H1 (cell line): ENCODE data around the gene PRKCZ. TPM values are rescaled to one million over a fixed set of nuclear protein-coding genes. Genes with fewer than 3 reads are reported as not detected.
A peak's percentile ranks its signal among the peaks of the same experiment; 100 is the strongest.

Experiments used
- CTCF ChIA-PET: fragments of 300-600 bp; sonication (Branson Sonifier 250); formaldehyde crosslinking; loops from one replicate; lab custom pipeline; 2021; ENCODE audit not compliant: partially characterized antibody; lab: Charles Lee
- POLR2A ChIA-PET: fragments of 300-600 bp; sonication (Branson Sonifier 250); formaldehyde crosslinking; loops from one replicate; lab custom pipeline; 2021; ENCODE audit warnings: inconsistent platforms; ENCODE audit not compliant: partially characterized antibody; lab: Charles Lee
- DNase-seq, 2 experiments: peaks; one replicate each; pipeline versions ENCODE4 v3.0.0 to v3.0.0-alpha.2; 2010 to 2022; ENCODE audit warnings: low spot score in 2 of 2, low read depth in 1 of 2, mixed read lengths in 1 of 2
- FAIRE-seq: peaks from 2 replicates; lab custom pipeline; 2011; peaks lifted over from hg19 to GRCh38; lab: Jason Lieb, UNC
- H2AFZ ChIP-seq: 2 replicates; pipeline ENCODE4 v1.8.1; 2012; ENCODE audit warnings: low read length, inconsistent platforms
- H2AK5ac ChIP-seq: 2 replicates; pipeline ENCODE4 v1.6.1; 2013; ENCODE audit warnings: low read depth, low read length
- H2BK120ac ChIP-seq: replicated peaks from 2 replicates; pipeline ENCODE3; 2013; ENCODE audit warnings: low read depth, low read length, inconsistent platforms
- H2BK12ac ChIP-seq: 2 replicates; pipeline ENCODE4 v1.6.1; 2013; ENCODE audit warnings: low read depth, low read length
- H2BK15ac ChIP-seq: 2 replicates; pipeline ENCODE4 v1.6.1; 2013; ENCODE audit warnings: low read length
- H2BK20ac ChIP-seq: 2 replicates; pipeline ENCODE4 v1.6.1; 2013; ENCODE audit warnings: low read length
- H2BK5ac ChIP-seq: 2 replicates; pipeline ENCODE4 v1.6.1; 2013; ENCODE audit warnings: low read depth, low read length
- H3K14ac ChIP-seq: 2 replicates; pipeline ENCODE4 v1.6.1; 2013; ENCODE audit warnings: inconsistent platforms; ENCODE audit not compliant: insufficient read length
- H3K18ac ChIP-seq: 2 replicates; pipeline ENCODE4 v1.6.1; 2013; ENCODE audit warnings: low read length; ENCODE audit errors: extremely low read depth
- H3K23ac ChIP-seq: 2 replicates; pipeline ENCODE4 v1.6.1; 2013; ENCODE audit warnings: inconsistent platforms; ENCODE audit not compliant: insufficient read length
- H3K23me2 ChIP-seq: 2 replicates; pipeline ENCODE4 v1.6.1; 2013; ENCODE audit warnings: low read depth, low read length
- H3K27ac ChIP-seq: 2 replicates; pipeline ENCODE4 v1.6.1; 2011; ENCODE audit warnings: low read depth, low read length, inconsistent platforms
- H3K27me3 ChIP-seq, 4 experiments: replicated peaks in 1 of 4; 1 replicate in 1 of 4; 2 replicates in 3 of 4; pipeline versions ENCODE4 v1.6.1 to v1.8.1; 2011 to 2013; ENCODE audit warnings: low read length in 3 of 4, mild to moderate bottlenecking in 3 of 4, inconsistent platforms in 2 of 4, mixed read lengths in 2 of 4, moderate library complexity in 1 of 4; ENCODE audit not compliant: control insufficient read depth in 3 of 4, insufficient read depth in 3 of 4; ENCODE audit errors: extremely low read depth in 1 of 4
- H3K36me3 ChIP-seq, 4 experiments: 2 replicates each; pipeline versions ENCODE4 v1.6.1 to v1.8.1; 2011 to 2013; ENCODE audit warnings: mild to moderate bottlenecking in 4 of 4, low read length in 3 of 4, moderate library complexity in 2 of 4, control low read depth in 1 of 4, inconsistent platforms in 1 of 4; ENCODE audit not compliant: insufficient read depth in 4 of 4, control insufficient read depth in 2 of 4
- H3K4ac ChIP-seq: replicated peaks from 2 replicates; pipeline ENCODE3; 2013; ENCODE audit warnings: low read length, low read depth, mixed read lengths, inconsistent platforms; ENCODE audit not compliant: insufficient read length
- H3K4me1 ChIP-seq, 4 experiments: replicated peaks in 1 of 4; 1 replicate in 1 of 4; 2 replicates in 3 of 4; pipeline versions ENCODE4 v1.6.1 to v1.8.1; 2011 to 2013; ENCODE audit warnings: low read length in 3 of 4, inconsistent platforms in 2 of 4, mixed read lengths in 1 of 4; ENCODE audit not compliant: insufficient read depth in 4 of 4, control insufficient read depth in 3 of 4
- H3K4me2 ChIP-seq, 2 experiments: 2 replicates each; pipeline versions ENCODE4 v1.6.1 to v1.8.1; 2011 to 2013; ENCODE audit warnings: low read depth in 2 of 2, low read length in 2 of 2, control low read depth in 1 of 2, inconsistent platforms in 1 of 2, mild to moderate bottlenecking in 1 of 2; ENCODE audit not compliant: insufficient read depth in 1 of 2
- H3K4me3 ChIP-seq, 4 experiments: fragments of 200-600, 300-600 bp in 1 of 4; sonication (generic), shearing (Covaris generic), sonication (Bioruptor Twin) in 1 of 4; 2 replicates each; pipeline versions ENCODE4 v1.5.1 to v1.8.1; 2011 to 2016; ENCODE audit warnings: low read length in 4 of 4, low read depth in 3 of 4, control low read depth in 2 of 4, inconsistent platforms in 2 of 4, mild to moderate bottlenecking in 2 of 4, mixed read lengths in 1 of 4, moderate library complexity in 1 of 4; ENCODE audit not compliant: insufficient read depth in 2 of 4; ENCODE audit errors: extremely low read depth in 1 of 4
- H3K56ac ChIP-seq: replicated peaks from 2 replicates; pipeline ENCODE3; 2013; ENCODE audit warnings: low read depth, mild to moderate bottlenecking, mixed read lengths, low read length, inconsistent platforms; ENCODE audit not compliant: insufficient read length
- H3K79me1 ChIP-seq: 2 replicates; pipeline ENCODE4 v1.6.1; 2013; ENCODE audit warnings: low read depth, low read length, control low read depth
- H3K79me2 ChIP-seq, 2 experiments: 2 replicates each; pipeline versions ENCODE4 v1.6.1 to v1.8.1; 2012 to 2013; ENCODE audit warnings: low read length in 2 of 2, mild to moderate bottlenecking in 2 of 2, inconsistent platforms in 1 of 2; ENCODE audit not compliant: insufficient read depth in 2 of 2, control insufficient read depth in 1 of 2
- H3K9ac ChIP-seq, 4 experiments: replicated peaks in 1 of 4; 1 replicate in 1 of 4; 2 replicates in 3 of 4; pipeline versions ENCODE4 v1.6.1 to v1.8.1; 2011 to 2013; ENCODE audit warnings: low read depth in 3 of 4, low read length in 3 of 4, control low read depth in 2 of 4, mild to moderate bottlenecking in 2 of 4, moderate library complexity in 2 of 4, inconsistent platforms in 1 of 4; ENCODE audit errors: extremely low read depth in 1 of 4
- H3K9me3 ChIP-seq, 2 experiments: 2 replicates each; pipeline versions ENCODE4 v1.6.1 to v1.8.1; 2012 to 2013; ENCODE audit warnings: mild to moderate bottlenecking in 2 of 2, moderate library complexity in 2 of 2, control low read depth in 1 of 2, inconsistent platforms in 1 of 2, low read depth in 1 of 2, low read length in 1 of 2, mixed read lengths in 1 of 2; ENCODE audit not compliant: insufficient read depth in 2 of 2
- H4K20me1 ChIP-seq, 2 experiments: replicated peaks in 1 of 2; 2 replicates each; pipeline versions ENCODE3 to v1.8.1; 2011 to 2013; ENCODE audit warnings: inconsistent platforms in 2 of 2, low read length in 2 of 2, mild to moderate bottlenecking in 1 of 2; ENCODE audit not compliant: insufficient read depth in 2 of 2, control insufficient read depth in 1 of 2
- H4K5ac ChIP-seq: 2 replicates; pipeline ENCODE4 v1.6.1; 2013; ENCODE audit warnings: low read length, low read depth, mixed read lengths, inconsistent platforms; ENCODE audit not compliant: insufficient read length
- H4K8ac ChIP-seq: 2 replicates; pipeline ENCODE4 v1.8.0; 2013; ENCODE audit warnings: mild to moderate bottlenecking, moderate library complexity, low read length, inconsistent platforms; ENCODE audit not compliant: insufficient read depth; ENCODE audit errors: extremely low read depth
- H4K91ac ChIP-seq: replicated peaks from 2 replicates; pipeline ENCODE3; 2013; ENCODE audit warnings: low read length, mixed read lengths, inconsistent platforms; ENCODE audit not compliant: insufficient read length
- WGBS, 2 experiments: shearing (Covaris generic) in 1 of 2; methylation state at CpG; one replicate each; pipeline versions ENCODE4 v1.1.6 to v1.1.7; 2013 to 2015; ENCODE audit warnings: low lambda C conversion rate in 2 of 2, mixed read lengths in 2 of 2, inconsistent platforms in 1 of 2, low coverage in 1 of 2, missing lambda C conversion rate in 1 of 2; ENCODE audit not compliant: insufficient replicate concordance in 2 of 2, insufficient coverage in 1 of 2, insufficient read length in 1 of 2; ENCODE audit errors: extremely low coverage in 1 of 2, missing lambda C conversion rate in 1 of 2; 5-methylcytosine and 5-hydroxymethylcytosine counted together
- polyA plus RNA-seq, 7 experiments: library from polyadenylated mRNA; depleted of rRNA in 3 of 7; stranded (reverse) in 5 of 7; unstranded in 2 of 7; fragments of >200 nt in 5 of 7; fragments of 200-250 nt in 2 of 7; gene quantifications; 1 replicate in 5 of 7; 2 replicates in 1 of 7; 4 replicates in 1 of 7; pipeline versions ENCODE4 v1.2.1 to v1.2.3, GENCODE V29; 2011 to 2013; ENCODE audit warnings: missing spikeins in 2 of 7, mixed read lengths in 2 of 7
- total RNA-seq: library from RNA; stranded (reverse); fragmentation: NEBNext Ultra II Directional; extraction: Animal tissue kit (Norgen Biotek cat#: 25700); gene quantifications from 2 replicates; pipeline ENCODE4 v1.2.1, GENCODE V29; 2021

PRKCZ gene
- total and polyA plus RNA-seq, 2 of the 8 experiments (the other 6 are each of a cell fraction or from before 2014, with no cell fraction given), result 37.4 to 45.1 TPM

DNA sequence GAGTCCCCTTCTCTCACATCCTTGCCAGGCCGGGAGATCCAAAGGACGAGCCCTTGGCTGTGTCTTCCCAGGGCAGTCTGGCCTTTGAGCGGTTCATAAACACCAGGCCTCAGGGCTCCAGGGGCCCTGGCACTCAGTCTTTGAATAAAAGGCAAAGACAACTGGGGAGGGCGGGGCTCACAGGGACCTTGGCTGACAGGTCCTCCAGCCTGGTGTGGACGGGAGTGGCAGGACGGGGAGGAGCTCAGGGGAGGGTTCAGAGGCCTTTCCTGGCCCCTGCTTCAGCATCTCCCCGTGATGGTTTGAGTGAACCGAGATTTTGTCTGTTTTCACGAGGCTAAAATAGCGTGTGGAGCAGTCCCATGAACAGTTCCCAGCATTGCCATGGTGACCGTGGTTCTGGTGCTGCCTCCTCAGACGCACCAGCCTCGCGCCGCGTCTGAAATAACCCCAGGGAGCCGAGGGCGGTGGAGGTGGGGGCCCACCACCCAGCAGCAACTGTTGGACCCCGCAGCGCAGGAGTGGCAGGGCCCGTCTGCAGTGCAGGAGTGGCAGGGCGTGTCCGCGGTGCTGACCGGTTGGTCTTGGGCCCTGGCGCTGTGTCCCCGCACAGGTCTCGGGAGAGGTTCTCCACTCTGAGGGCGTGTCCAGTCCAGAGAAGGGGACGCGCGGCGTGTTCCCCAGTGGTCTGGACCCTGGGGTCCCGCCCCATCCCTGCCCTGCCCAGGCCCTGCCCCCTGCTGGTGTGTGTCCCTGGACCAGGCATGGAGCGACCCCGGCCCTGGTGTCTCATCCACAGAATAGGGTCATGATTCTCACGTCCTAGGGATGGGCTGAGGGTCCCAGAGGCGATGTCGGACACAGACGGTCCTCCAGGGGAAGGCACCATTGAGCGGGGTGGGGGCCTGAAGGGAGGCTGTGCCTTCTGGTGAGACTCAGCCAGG lies 7.1 kb upstream of the PRKCZ start:
- peaks cover 0 to 3% of the 10 kb centered on the region in 2 experiments for H4K20me1 ChIP-seq
- ChIA-PET CTCF (interaction anchor here (0.6 to 8.8 kb wide), 33 partner anchors 10 to 364 kb away, joined by 3 to 249 read pairs (median 8); partner anchors contain the start of genes CFAP74 and GABRD), POLR2A (no interaction called here)
- H3K23ac ChIP-seq, result no peak overlapping the region
- H2BK12ac ChIP-seq, result peak overlapping the region; percentile 45; the same call in 1 of the 2 replicates
- FAIRE-seq (no peak), DNase-seq (no peak)
- H3K23me2 ChIP-seq, result no peaks in the 10 kb centered on the region; the same call in 1 of the 2 replicates
- H2AK5ac ChIP-seq, result peak overlapping the region; percentile 44; the same call in 1 of the 2 replicates
- WGBS, 2 experiments, result 91% methylated on average over 37 of the region's 41 CpGs; no CpG with 5 or more reads in 1 of the 2 experiments
- H2BK15ac ChIP-seq, result peak overlapping the region; percentile 95; the same call in 1 of the 2 replicates
- H3K4me3 ChIP-seq, result no peak overlapping the region
- no peak overlapping the region for H3K4me2 ChIP-seq
- H3K79me2 ChIP-seq, result no peaks in the 10 kb centered on the region
- H2BK120ac ChIP-seq, result no peak overlapping the region
- no peak overlapping the region for H3K18ac ChIP-seq
- H3K9me3 ChIP-seq, result no peaks in the 10 kb centered on the region
- H3K27me3 ChIP-seq, result peaks cover 0 to 7% (median 0%) of the 10 kb centered on the region in 4 experiments; a peak in 3 of 7 replicates
- H4K5ac ChIP-seq, result no peak overlapping the region
- no peak overlapping the region for H2BK20ac ChIP-seq
- no peak overlapping the region for H3K4ac ChIP-seq
- no peak overlapping the region for H4K8ac ChIP-seq
- H4K91ac ChIP-seq, result peak overlapping the region; percentile 55
- peaks cover 0 to 18% (median 13%) of the 10 kb centered on the region in 4 experiments; a peak in 6 of 7 replicates for H3K4me1 ChIP-seq
- no peaks in the 10 kb centered on the region for H3K79me1 ChIP-seq
- H3K14ac ChIP-seq, result no peak overlapping the region
- H2BK5ac ChIP-seq, result peak overlapping the region; percentile 2; the same call in 1 of the 2 replicates
- no peak overlapping the region for H3K27ac ChIP-seq
- H2AFZ ChIP-seq, result no peak overlapping the region
- no peak overlapping the region for H3K9ac ChIP-seq
- no peak overlapping the region for H3K56ac ChIP-seq
- no peaks in the 10 kb centered on the region for H3K36me3 ChIP-seq
